Neuronal stem cell (in vitro differentiated cells): ENCODE data around the gene GSE1.
A peak's percentile ranks its signal among the peaks of the same experiment; 100 is the strongest.

Experiments
- DNase-seq: peaks from one replicate; pipeline ENCODE4 v3.0.0-alpha.2; 2013; ENCODE audit warnings: low spot score
- H2AFZ ChIP-seq: one replicate; pipeline ENCODE4 v1.6.1; 2013; ENCODE audit warnings: mild to moderate bottlenecking, low read length, inconsistent platforms
- H2AK5ac ChIP-seq: 2 replicates; pipeline ENCODE4 v1.6.1; 2013; ENCODE audit warnings: low read depth, mild to moderate bottlenecking, inconsistent platforms, low read length, moderate library complexity, mixed read lengths
- H2BK120ac ChIP-seq: 2 replicates; pipeline ENCODE4 v1.6.1; 2013; ENCODE audit warnings: low read depth, mild to moderate bottlenecking, inconsistent platforms, low read length, moderate library complexity, mixed read lengths
- H2BK12ac ChIP-seq: one replicate; pipeline ENCODE4 v1.6.1; 2013; ENCODE audit warnings: low read length, inconsistent platforms
- H2BK15ac ChIP-seq: 2 replicates; pipeline ENCODE4 v1.6.1; 2013; ENCODE audit warnings: mild to moderate bottlenecking, low read length, inconsistent platforms, mixed read lengths
- H2BK5ac ChIP-seq: one replicate; pipeline ENCODE4 v1.6.1; 2013; ENCODE audit warnings: inconsistent platforms, mild to moderate bottlenecking, low read length, moderate library complexity
- H3K14ac ChIP-seq: one replicate; pipeline ENCODE4 v1.6.1; 2013; ENCODE audit warnings: low read length, inconsistent platforms
- H3K18ac ChIP-seq: 2 replicates; pipeline ENCODE4 v1.6.1; 2013; ENCODE audit warnings: low read length, inconsistent platforms
- H3K23ac ChIP-seq: 2 replicates; pipeline ENCODE4 v1.6.1; 2013; ENCODE audit warnings: low read depth, mild to moderate bottlenecking, mixed read lengths, low read length, inconsistent platforms; ENCODE audit not compliant: poor library complexity
- H3K27ac ChIP-seq: replicated peaks from 3 replicates; pipeline ENCODE4 v1.5.1; 2013; ENCODE audit warnings: low read length, inconsistent platforms
- H3K27me3 ChIP-seq, 3 experiments: 2 replicates each; pipeline ENCODE4 v1.6.1; 2013; ENCODE audit warnings: low read length in 3 of 3, mild to moderate bottlenecking in 2 of 3, inconsistent platforms in 1 of 3, low read depth in 1 of 3, mixed read lengths in 1 of 3, moderate library complexity in 1 of 3; ENCODE audit not compliant: control insufficient read depth in 3 of 3, insufficient read depth in 3 of 3
- H3K36me3 ChIP-seq, 2 donors: replicated peaks in 1 of 2; 2 replicates each; pipeline ENCODE4 v1.6.1; 2013; ENCODE audit warnings: low read length in 2 of 2; ENCODE audit not compliant: control insufficient read depth in 2 of 2, insufficient read depth in 2 of 2
- H3K4ac ChIP-seq: 2 replicates; pipeline ENCODE4 v1.6.1; 2013; ENCODE audit warnings: inconsistent platforms, mild to moderate bottlenecking, low read length, moderate library complexity
- H3K4me1 ChIP-seq, 2 donors: 1 replicate in 1 of 2; 2 replicates in 1 of 2; pipeline ENCODE4 v1.6.1; 2013; ENCODE audit warnings: low read length in 2 of 2, low read depth in 1 of 2; ENCODE audit not compliant: control insufficient read depth in 2 of 2, insufficient read depth in 1 of 2
- H3K4me2 ChIP-seq: one replicate; pipeline ENCODE4 v1.6.1; 2013; ENCODE audit warnings: mild to moderate bottlenecking, low read length, inconsistent platforms; ENCODE audit not compliant: insufficient read depth, poor library complexity, severe bottlenecking
- H3K4me3 ChIP-seq, 2 donors: 2 replicates each; pipeline ENCODE4 v1.5.1; 2013; ENCODE audit warnings: low read length in 2 of 2, mild to moderate bottlenecking in 2 of 2, inconsistent platforms in 1 of 2, moderate library complexity in 1 of 2
- H3K79me1 ChIP-seq: one replicate; pipeline ENCODE4 v1.6.1; 2013; ENCODE audit warnings: low read depth, mild to moderate bottlenecking, inconsistent platforms, low read length, moderate library complexity
- H3K9ac ChIP-seq: one replicate; pipeline ENCODE4 v1.6.1; 2013; ENCODE audit warnings: mild to moderate bottlenecking, low read depth, low read length, inconsistent platforms; ENCODE audit not compliant: poor library complexity
- H3K9me3 ChIP-seq, 2 donors: replicated peaks in 1 of 2; 2 replicates each; pipeline versions ENCODE3 to v1.6.1; 2013; ENCODE audit warnings: low read length in 2 of 2, mild to moderate bottlenecking in 2 of 2, inconsistent platforms in 1 of 2, low read depth in 1 of 2, mixed read lengths in 1 of 2, moderate library complexity in 1 of 2; ENCODE audit not compliant: control insufficient read depth in 2 of 2, insufficient read depth in 1 of 2
- H4K8ac ChIP-seq: one replicate; pipeline ENCODE4 v1.6.1; 2013; ENCODE audit warnings: low read depth, mild to moderate bottlenecking, inconsistent platforms, low read length, moderate library complexity
- H4K91ac ChIP-seq: one replicate; pipeline ENCODE4 v1.6.1; 2013; ENCODE audit warnings: low read length, low read depth, mild to moderate bottlenecking, inconsistent platforms; ENCODE audit not compliant: poor library complexity
- WGBS, 2 donors: extraction: QIAGEN DNeasy Blood & Tissue Kit; methylation state at CpG; one replicate each; pipeline ENCODE4 v1.1.7; 2013; ENCODE audit warnings: missing lambda C conversion rate in 2 of 2, mixed read lengths in 1 of 2; ENCODE audit not compliant: insufficient read length in 2 of 2, insufficient replicate concordance in 1 of 2; ENCODE audit errors: extremely low coverage in 2 of 2; 5-methylcytosine and 5-hydroxymethylcytosine counted together

GSE1 gene

GRCh38 chr16:85641776-85642176 is 28.7 kb downstream of the GSE1 start:
- Histone ChIP-seq H3K9ac (no peak overlapping the region), H2AFZ (no peak overlapping the region), H3K4me2 (no peak overlapping the region), H4K91ac (no peak overlapping the region), H3K18ac (peak overlapping the region; percentile 5), H2BK5ac (peak overlapping the region; percentile 4), H3K36me3 (peaks cover 0 to 44% of the 10 kb centered on the region in 2 donors), H3K9me3 (no peaks in the 10 kb centered on the region), H3K27ac (no peak overlapping the region), H3K27me3 (no peaks in the 10 kb centered on the region), H3K14ac (no peak overlapping the region), H3K79me1 (peaks cover 7% of the 10 kb centered on the region), H2BK15ac (peak overlapping the region; percentile 39), H3K4me1 (peaks cover 12 to 19% of the 10 kb centered on the region in 2 donors), H4K8ac (no peak overlapping the region), H2BK120ac (peak overlapping the region; percentile 16), H2BK12ac (no peak overlapping the region), H3K4me3 (no peak overlapping the region), H3K23ac (no peak overlapping the region), H3K4ac (no peak overlapping the region), H2AK5ac (peak overlapping the region; percentile 86)
- no CpG with 5 or more reads among the region's 12 CpGs for WGBS, 2 donors
- no peak for DNase-seq

GRCh38 chr16:85642762-85643358 is 29.7 kb downstream of the GSE1 start:
- Histone ChIP-seq H4K8ac (no peak overlapping the region), H3K27me3 (no peaks in the 10 kb centered on the region)
- DNase-seq = no peak

GRCh38 chr16:85643631-85644030 is 30.5 kb downstream of the GSE1 start:
- Histone ChIP-seq H3K36me3 (peaks cover 0 to 55% of the 10 kb centered on the region in 2 donors), H3K9me3 (no peaks in the 10 kb centered on the region), H2BK12ac (no peak overlapping the region), H3K23ac (no peak overlapping the region), H3K4me3 (no peak overlapping the region), H2AK5ac (peak overlapping the region; percentile 66), H3K18ac (no peak overlapping the region), H2AFZ (no peak overlapping the region), H3K27ac (no peak overlapping the region), H3K4me2 (no peak overlapping the region), H3K79me1 (peaks cover 2% of the 10 kb centered on the region), H4K91ac (no peak overlapping the region), H3K4ac (no peak overlapping the region), H2BK120ac (no peak overlapping the region), H3K4me1 (peaks cover 4 to 10% of the 10 kb centered on the region in 2 donors), H3K27me3 (no peaks in the 10 kb centered on the region), H2BK5ac (peak overlapping the region; percentile 4), H2BK15ac (peak overlapping the region; percentile 58), H3K9ac (no peak overlapping the region), H3K14ac (no peak overlapping the region), H4K8ac (no peak overlapping the region)
- WGBS, 2 donors = no CpG with 5 or more reads among the region's 8 CpGs
- no peak for DNase-seq

More at GRCh38 chr16:85642762-85643358, 29.7 kb downstream of the GSE1 start:
- peak overlapping the region; percentile 65 for H3K23ac ChIP-seq
- H3K4me3 ChIP-seq = no peak overlapping the region
- no peak overlapping the region for H3K4me2 ChIP-seq
- H2AK5ac ChIP-seq = peak overlapping the region; percentile 83
- peak overlapping the region; percentile 39 for H2BK15ac ChIP-seq
- WGBS, 2 donors = no CpG with 5 or more reads among the region's 32 CpGs
- H4K91ac ChIP-seq = no peak overlapping the region
- peaks cover 8 to 16% of the 10 kb centered on the region in 2 donors for H3K4me1 ChIP-seq
- H3K14ac ChIP-seq = peak overlapping the region; percentile 71
- no peak overlapping the region for H3K4ac ChIP-seq
- peaks cover 0 to 52% of the 10 kb centered on the region in 2 donors for H3K36me3 ChIP-seq
- no peaks in the 10 kb centered on the region for H3K9me3 ChIP-seq
- no peak overlapping the region for H2AFZ ChIP-seq
- H2BK5ac ChIP-seq = peak overlapping the region; percentile 4
- peaks cover 2% of the 10 kb centered on the region for H3K79me1 ChIP-seq
- no peak overlapping the region for H3K27ac ChIP-seq
- H2BK120ac ChIP-seq = peak overlapping the region; percentile 16
- peak overlapping the region; percentile 28 for H3K18ac ChIP-seq
- H2BK12ac ChIP-seq = no peak overlapping the region
- peak overlapping the region; percentile 44 for H3K9ac ChIP-seq

GRCh38 chr16:85644093-85644712 is 31.1 kb downstream of the GSE1 start:
- Histone ChIP-seq H2BK12ac (peak overlapping the region; percentile 58), H3K9me3 (no peaks in the 10 kb centered on the region), H3K9ac (no peak overlapping the region), H2AFZ (no peak overlapping the region), H2BK5ac (no peak overlapping the region), H3K14ac (no peak overlapping the region), H3K4me1 (peaks cover 0 to 4% of the 10 kb centered on the region in 2 donors), H3K27me3 (no peaks in the 10 kb centered on the region), H3K4me2 (no peak overlapping the region), H2BK15ac (peak overlapping the region; percentile 58), H3K23ac (peak overlapping the region; percentile 80), H3K4ac (peak overlapping the region; percentile 76), H2AK5ac (peak overlapping the region; percentile 66), H4K8ac (no peak overlapping the region), H3K27ac (no peak overlapping the region), H4K91ac (no peak overlapping the region), H3K36me3 (peaks cover 0 to 60% of the 10 kb centered on the region in 2 donors), H2BK120ac (no peak overlapping the region), H3K18ac (peak overlapping the region; percentile 57), H3K79me1 (no peaks in the 10 kb centered on the region), H3K4me3 (no peak overlapping the region)
- DNase-seq = no peak
- WGBS, 2 donors = no CpG with 5 or more reads among the region's 21 CpGs
